SJCRH30 (cell line): ENCODE measurements around the gene COX10. TPM values are rescaled to one million over a fixed set of nuclear protein-coding genes. Genes with fewer than 3 reads are reported as not detected.
"Not testable (repeated sequence)": the region's sequence is repeated elsewhere in the genome, so short reads cannot be mapped to it uniquely, and the experiment has no call there.

Experiments
- DNase-seq, 2 experiments: peaks; one replicate each; pipeline ENCODE4 v3.0.0-alpha.2; 2015 to 2020
- H3K27ac ChIP-seq: fragments of 250-450 bp; sonication (Bioruptor Pico); 2 replicates; pipeline ENCODE4 v1.5.1; 2020; ENCODE audit warnings: mild to moderate bottlenecking, moderate library complexity
- H3K27me3 ChIP-seq: fragments of 250-450 bp; sonication (Bioruptor Pico); 2 replicates; pipeline ENCODE4 v1.5.1; 2020; ENCODE audit warnings: mild to moderate bottlenecking, moderate library complexity
- H3K36me3 ChIP-seq: fragments of 250-450 bp; sonication (Bioruptor Pico); 2 replicates; pipeline ENCODE4 v1.5.1; 2020; ENCODE audit warnings: mild to moderate bottlenecking, moderate library complexity
- H3K4me1 ChIP-seq: fragments of 250-450 bp; sonication (Bioruptor Pico); 2 replicates; pipeline ENCODE4 v1.5.1; 2020; ENCODE audit warnings: mild to moderate bottlenecking, moderate library complexity
- H3K4me3 ChIP-seq: fragments of 250-450 bp; sonication (Bioruptor Pico); 2 replicates; pipeline ENCODE4 v1.5.1; 2020; ENCODE audit warnings: mild to moderate bottlenecking, moderate library complexity
- H3K9me3 ChIP-seq: fragments of 250-450 bp; sonication (Bioruptor Pico); replicated peaks from 2 replicates; pipeline ENCODE4 v1.5.1; 2020; ENCODE audit warnings: mild to moderate bottlenecking, moderate library complexity
- total RNA-seq: library from RNA; depleted of rRNA; stranded (reverse); fragments of >200 nt; shearing (Covaris generic); gene quantifications from 2 replicates; pipeline ENCODE4 v1.2.3, GENCODE V29; 2014

COX10 gene
- total RNA-seq, 1 experiment from 2014 or later = 105 TPM

- no peaks in the 10 kb centered on the region for H3K9me3 ChIP-seq
- DNase-seq = no peak
- no peak overlapping the region for H3K27ac ChIP-seq
Observed at GRCh38 chr17:14204546-14204945, 135.2 kb downstream of the COX10 start.

GRCh38 chr17:14205380-14205779, 136.1 kb downstream of the COX10 start:
- H3K4me1 ChIP-seq = no peaks in the 10 kb centered on the region
- H3K36me3 ChIP-seq = peaks cover 27% of the 10 kb centered on the region
- no peak overlapping the region for H3K4me3 ChIP-seq
- H3K27ac ChIP-seq = no peak overlapping the region
- no peaks in the 10 kb centered on the region for H3K9me3 ChIP-seq
- no peaks in the 10 kb centered on the region for H3K27me3 ChIP-seq
- no peak for DNase-seq

More at GRCh38 chr17:14204546-14204945, 135.2 kb downstream of the COX10 start:
- H3K27me3 ChIP-seq = no peaks in the 10 kb centered on the region
- H3K4me1 ChIP-seq = no peaks in the 10 kb centered on the region
- peaks cover 23% of the 10 kb centered on the region; the same call in 1 of the 2 replicates for H3K36me3 ChIP-seq
- H3K4me3 ChIP-seq = no peak overlapping the region

- no peak for DNase-seq
- Histone ChIP-seq H3K9me3 (no peaks in the 10 kb centered on the region), H3K4me1 (no peaks in the 10 kb centered on the region), H3K4me3 (no peak overlapping the region), H3K27ac (no peak overlapping the region), H3K36me3 (peaks cover 26% of the 10 kb centered on the region), H3K27me3 (no peaks in the 10 kb centered on the region)
Observed at GRCh38 chr17:14205992-14206461, 136.7 kb downstream of the COX10 start.

GRCh38 chr17:14206891-14207290, 137.6 kb downstream of the COX10 start:
- Histone ChIP-seq H3K4me1 (no peaks in the 10 kb centered on the region), H3K4me3 (no peak overlapping the region), H3K27me3 (no peaks in the 10 kb centered on the region), H3K36me3 (peaks cover 32% of the 10 kb centered on the region), H3K9me3 (no peaks in the 10 kb centered on the region; the same call in 1 of the 2 replicates), H3K27ac (no peak overlapping the region)
- DNase-seq = no peak

GRCh38 chr17:14207791-14208190, 138.5 kb downstream of the COX10 start:
- Histone ChIP-seq H3K27me3 (no peaks in the 10 kb centered on the region), H3K9me3 (no peaks in the 10 kb centered on the region; the same call in 1 of the 2 replicates), H3K4me3 (no peak overlapping the region), H3K27ac (no peak overlapping the region), H3K4me1 (no peaks in the 10 kb centered on the region), H3K36me3 (peaks cover 32% of the 10 kb centered on the region)
- no peak for DNase-seq

- no peaks in the 10 kb centered on the region for H3K4me1 ChIP-seq
- DNase-seq = no peak
- H3K9me3 ChIP-seq = no peaks in the 10 kb centered on the region; the same call in 1 of the 2 replicates
- H3K4me3 ChIP-seq = no peak overlapping the region
- no peaks in the 10 kb centered on the region for H3K27me3 ChIP-seq
- H3K27ac ChIP-seq = no peak overlapping the region
- peaks cover 32% of the 10 kb centered on the region for H3K36me3 ChIP-seq
Observed at GRCh38 chr17:14209215-14209614, 139.9 kb downstream of the COX10 start.

- Histone ChIP-seq H3K9me3 (no peaks in the 10 kb centered on the region; the same call in 1 of the 2 replicates), H3K27me3 (no peaks in the 10 kb centered on the region), H3K4me3 (no peak overlapping the region), H3K36me3 (peaks cover 29% of the 10 kb centered on the region), H3K4me1 (no peaks in the 10 kb centered on the region), H3K27ac (no peak overlapping the region)
- no peak for DNase-seq
Observed at GRCh38 chr17:14211246-14211645, 141.9 kb downstream of the COX10 start.

- Histone ChIP-seq H3K36me3 (peaks cover 26% of the 10 kb centered on the region), H3K4me3 (no peak overlapping the region), H3K27ac (no peak overlapping the region), H3K9me3 (no peaks in the 10 kb centered on the region; the same call in 1 of the 2 replicates), H3K4me1 (no peaks in the 10 kb centered on the region), H3K27me3 (no peaks in the 10 kb centered on the region)
- no peak for DNase-seq
Observed at GRCh38 chr17:14211801-14212200, 142.5 kb downstream of the COX10 start.

GRCh38 chr17:14212401-14212800, 143.1 kb downstream of the COX10 start:
- Histone ChIP-seq H3K27me3 (no peaks in the 10 kb centered on the region), H3K27ac (no peak overlapping the region), H3K4me3 (no peak overlapping the region), H3K36me3 (peaks cover 22% of the 10 kb centered on the region), H3K9me3 (no peaks in the 10 kb centered on the region; the same call in 1 of the 2 replicates), H3K4me1 (no peaks in the 10 kb centered on the region)
- no peak for DNase-seq

GRCh38 chr17:14214271-14214670, 145.0 kb downstream of the COX10 start:
- no peaks in the 10 kb centered on the region for H3K27me3 ChIP-seq
- H3K4me1 ChIP-seq = no peaks in the 10 kb centered on the region
- H3K9me3 ChIP-seq = no peaks in the 10 kb centered on the region; the same call in 1 of the 2 replicates
- H3K36me3 ChIP-seq = peaks cover 15% of the 10 kb centered on the region
- H3K27ac ChIP-seq = no peak overlapping the region
- H3K4me3 ChIP-seq = no peak overlapping the region
- DNase-seq = no peak

- no peak overlapping the region for H3K27ac ChIP-seq
- no peak overlapping the region for H3K4me3 ChIP-seq
- H3K9me3 ChIP-seq = no peaks in the 10 kb centered on the region
- H3K27me3 ChIP-seq = no peaks in the 10 kb centered on the region
- H3K36me3 ChIP-seq = no peaks in the 10 kb centered on the region
- no peaks in the 10 kb centered on the region for H3K4me1 ChIP-seq
- DNase-seq = peak in 1 of 2 experiments; percentile 2
Observed at GRCh38 chr17:14222611-14223010, 153.3 kb downstream of the COX10 start.

- Histone ChIP-seq H3K4me3 (no peak overlapping the region), H3K27me3 (no peaks in the 10 kb centered on the region), H3K4me1 (peaks cover 16% of the 10 kb centered on the region), H3K36me3 (no peaks in the 10 kb centered on the region), H3K27ac (no peak overlapping the region), H3K9me3 (no peaks in the 10 kb centered on the region)
- DNase-seq = no peak
Observed at GRCh38 chr17:14225254-14225980, 156.1 kb downstream of the COX10 start.

- Histone ChIP-seq H3K36me3 (no peaks in the 10 kb centered on the region), H3K9me3 (no peaks in the 10 kb centered on the region), H3K4me3 (no peak overlapping the region), H3K27ac (no peak overlapping the region), H3K27me3 (no peaks in the 10 kb centered on the region), H3K4me1 (peaks cover 16% of the 10 kb centered on the region)
- DNase-seq = no peak
Observed at GRCh38 chr17:14227052-14227451, 157.7 kb downstream of the COX10 start.

- H3K9me3 ChIP-seq = no peaks in the 10 kb centered on the region
- peaks cover 19% of the 10 kb centered on the region for H3K4me1 ChIP-seq
- no peak overlapping the region for H3K4me3 ChIP-seq
- no peaks in the 10 kb centered on the region for H3K27me3 ChIP-seq
- peak; percentile 63 to 75 for DNase-seq
- H3K27ac ChIP-seq = peak overlapping the region; percentile 9; the same call in 1 of the 2 replicates
- H3K36me3 ChIP-seq = no peaks in the 10 kb centered on the region
Observed at GRCh38 chr17:14228903-14229302, 159.6 kb downstream of the COX10 start.

GRCh38 chr17:14231187-14231586, 161.9 kb downstream of the COX10 start:
- DNase-seq, H3K36me3 ChIP-seq, H3K27ac ChIP-seq: not testable (repeated sequence)

GRCh38 chr17:14235047-14235446, 165.7 kb downstream of the COX10 start:
- H3K27me3 ChIP-seq, H3K4me3 ChIP-seq, H3K4me1 ChIP-seq, H3K36me3 ChIP-seq, H3K9me3 ChIP-seq: not testable (repeated sequence)
- H3K27ac ChIP-seq = peak overlapping the region; percentile 90
- peak; percentile 86 to 96 for DNase-seq

More at GRCh38 chr17:14231187-14231586, 161.9 kb downstream of the COX10 start:
- not testable (repeated sequence) for H3K27me3 ChIP-seq, H3K4me3 ChIP-seq, H3K9me3 ChIP-seq
- peaks cover 25% of the 10 kb centered on the region for H3K4me1 ChIP-seq
